HG03175 (cell line): Measurements from ENCODE around the gene ANXA5.
"Not testable (repeated sequence)": the region's sequence is repeated elsewhere in the genome, so short reads cannot be mapped to it uniquely, and the experiment has no call there.

Experiments used
- ATAC-seq: cut with Tn5 transposase; IDR thresholded peaks from one replicate; pipeline ENCODE4 v1.9.1; 2021; ENCODE audit warnings: mild to moderate bottlenecking, moderate library complexity; ENCODE audit not compliant: unreplicated experiment

The ANXA5 gene

GRCh38 chr4:121679951-121680350 lies 16.8 kb downstream of the ANXA5 start:
- no peak for ATAC-seq

GRCh38 chr4:121679267-121679666 lies 17.5 kb downstream of the ANXA5 start:
- ATAC-seq: no peak

- no peak for ATAC-seq
Observed at GRCh38 chr4:121677524-121677923, 19.3 kb downstream of the ANXA5 start.

GRCh38 chr4:121676345-121677075 lies 20.3 kb downstream of the ANXA5 start:
- ATAC-seq: no peak

- ATAC-seq: no peak
Observed at GRCh38 chr4:121675715-121676114, 21.1 kb downstream of the ANXA5 start.

GRCh38 chr4:121674696-121675095 lies 22.1 kb downstream of the ANXA5 start:
- ATAC-seq: no peak

GRCh38 chr4:121674191-121674590 lies 22.6 kb downstream of the ANXA5 start:
- no peak for ATAC-seq

- ATAC-seq: no peak
Observed at GRCh38 chr4:121669163-121669550, 27.6 kb downstream of the ANXA5 start.

DNA sequence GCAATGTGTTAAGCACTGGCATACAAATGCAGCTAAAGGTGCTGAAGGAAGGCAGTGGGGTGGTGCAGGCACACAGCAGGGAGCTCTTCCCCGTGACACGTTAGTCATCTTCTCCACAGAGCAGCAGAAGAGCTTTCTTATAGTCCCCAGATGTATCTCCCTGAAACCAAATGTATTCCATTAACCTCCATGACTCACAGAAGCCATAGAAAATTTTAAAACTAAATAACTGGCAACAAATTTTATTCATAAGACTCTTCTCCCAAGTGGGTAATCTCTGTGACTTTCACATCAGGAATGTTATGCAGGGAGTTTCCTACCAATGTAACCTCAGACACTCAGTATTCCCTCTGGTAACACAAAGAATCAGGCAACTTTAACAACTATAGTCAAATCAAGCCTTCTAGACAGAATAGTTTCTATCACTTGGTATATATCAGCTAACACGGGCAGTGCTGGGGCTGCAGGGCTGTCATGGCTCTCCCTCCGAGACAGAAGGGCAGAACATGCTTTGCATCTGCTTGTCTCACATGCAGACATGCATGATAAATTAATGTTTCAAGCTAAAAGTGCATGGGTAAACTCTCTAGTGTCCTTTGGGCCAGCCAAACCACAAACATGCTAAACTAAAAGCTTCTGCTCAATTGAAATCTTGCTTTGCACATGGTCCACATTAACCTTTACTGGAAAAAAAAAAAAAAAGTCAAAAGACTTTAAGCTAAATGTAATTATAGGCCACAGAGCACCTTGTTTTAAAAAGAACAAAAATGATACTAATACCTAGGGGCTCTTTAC lies 28.2 kb downstream of the ANXA5 start:
- no peak for ATAC-seq

- no peak for ATAC-seq
Observed at GRCh38 chr4:121666091-121666679, 30.6 kb downstream of the ANXA5 start.

DNA sequence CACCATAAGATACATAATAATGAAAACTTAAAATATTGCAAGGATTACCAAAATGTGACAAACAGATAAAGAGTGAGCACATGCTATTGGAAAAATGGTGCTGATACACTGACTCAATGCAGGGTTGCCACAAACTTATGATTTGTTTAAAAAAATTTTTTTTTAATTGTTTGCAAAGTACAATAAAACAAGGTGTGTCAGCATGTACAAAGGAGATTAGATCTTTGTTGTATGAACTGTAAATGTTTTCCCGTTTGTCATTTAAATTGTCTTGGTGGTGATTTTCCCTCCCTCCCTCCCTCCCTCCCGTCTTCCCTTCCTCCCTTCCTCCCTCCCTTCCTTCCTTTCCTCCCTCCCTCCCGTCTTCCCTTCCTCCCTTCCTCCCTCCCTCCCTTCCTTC lies 31.4 kb downstream of the ANXA5 start:
- no peak for ATAC-seq

DNA sequence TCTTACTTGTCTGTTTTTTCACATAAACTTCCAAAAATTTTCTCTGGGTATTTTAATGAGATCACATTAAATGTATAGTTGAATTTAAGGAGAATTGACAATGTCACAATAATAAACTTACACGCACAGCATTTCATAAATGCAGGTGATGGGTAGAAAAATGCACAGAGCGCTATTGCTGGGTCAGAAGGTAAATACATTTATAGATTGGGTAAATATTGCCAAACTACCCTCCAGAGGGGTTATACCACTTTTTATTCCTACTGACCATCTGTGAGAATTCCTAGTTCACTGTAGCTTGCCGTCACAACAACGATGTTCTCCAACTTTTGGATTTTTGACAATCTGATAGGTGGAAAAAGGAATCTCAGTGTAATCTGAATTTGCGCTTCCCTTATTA lies 34.6 kb downstream of the ANXA5 start:
- no peak for ATAC-seq

- ATAC-seq: not testable (repeated sequence)
Observed at GRCh38 chr4:121660175-121660933, 36.4 kb downstream of the ANXA5 start.

DNA sequence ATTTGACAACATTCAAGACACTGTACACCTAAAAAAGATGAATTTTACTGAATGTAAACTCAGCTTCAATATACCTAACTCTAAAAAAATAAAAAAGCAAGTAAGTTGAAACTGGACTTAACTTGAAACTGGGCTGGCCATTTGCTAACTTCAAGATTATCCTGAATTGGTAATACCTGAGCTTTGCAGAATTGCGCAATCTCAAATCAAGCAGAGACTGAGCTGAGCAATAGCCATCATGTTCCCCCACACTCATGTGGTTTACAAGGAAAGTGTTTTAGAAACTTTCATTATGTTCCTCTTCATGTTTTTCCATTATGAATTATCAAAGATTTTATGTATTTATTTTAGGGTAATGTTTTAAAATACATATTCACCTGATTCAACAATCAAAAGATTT lies 38.7 kb downstream of the ANXA5 start:
- ATAC-seq: no peak

- ATAC-seq: peak; percentile 47
Observed at GRCh38 chr4:121656269-121656641, 40.5 kb downstream of the ANXA5 start.

GRCh38 chr4:121655320-121656268 lies 41.2 kb downstream of the ANXA5 start:
- ATAC-seq: no peak

GRCh38 chr4:121654738-121655137 lies 42.0 kb downstream of the ANXA5 start:
- ATAC-seq: peak; percentile 96

- ATAC-seq: no peak
Observed at GRCh38 chr4:121653986-121654385, 42.8 kb downstream of the ANXA5 start.

- ATAC-seq: no peak
Observed at GRCh38 chr4:121653214-121653613, 43.6 kb downstream of the ANXA5 start.

GRCh38 chr4:121651597-121651996 lies 45.2 kb downstream of the ANXA5 start:
- ATAC-seq: no peak
